GM18870 (cell line): ENCODE results near the gene HOXC13.

Experiments
- ATAC-seq: cut with Tn5 transposase; IDR thresholded peaks from one replicate; pipeline ENCODE4 v1.9.1; 2021; ENCODE audit warnings: moderate library complexity; ENCODE audit not compliant: unreplicated experiment

Gene HOXC13

GRCh38 chr12:53969588-53970259 is 31.1 kb downstream of the HOXC13 start:
- ATAC-seq: no peak

GRCh38 chr12:53970451-53970850 is 31.8 kb downstream of the HOXC13 start:
- ATAC-seq: no peak

GRCh38 chr12:53971129-53971528 is 32.5 kb downstream of the HOXC13 start:
- ATAC-seq: no peak

- no peak for ATAC-seq
Measured at GRCh38 chr12:53971686-53972085, 33.1 kb downstream of the HOXC13 start.

GRCh38 chr12:53972152-53972702 is 33.6 kb downstream of the HOXC13 start:
- ATAC-seq: no peak

- no peak for ATAC-seq
Measured at GRCh38 chr12:53972722-53973235, 34.1 kb downstream of the HOXC13 start, which contains the start of gene HOXC11. TSS of gene HOXC11 (plus strand) at chr12:53973126. CDS start at chr12:53973242, 116 bp downstream.

- no peak for ATAC-seq
Measured at GRCh38 chr12:53973236-53974042, 34.8 kb downstream of the HOXC13 start.

GRCh38 chr12:53974084-53975063 is 35.7 kb downstream of the HOXC13 start, which contains the start of gene HOTAIR:
TSS of gene HOTAIR (minus strand) at chr12:53974954.
- no peak for ATAC-seq

GRCh38 chr12:53975064-53975471 is 36.4 kb downstream of the HOXC13 start:
- no peak for ATAC-seq

GRCh38 chr12:53975479-53976152 is 37.0 kb downstream of the HOXC13 start:
- ATAC-seq: no peak

- no peak for ATAC-seq
Measured at GRCh38 chr12:53976172-53976822, 37.7 kb downstream of the HOXC13 start.

GRCh38 chr12:53976823-53977595 is 38.4 kb downstream of the HOXC13 start:
- no peak for ATAC-seq

- no peak for ATAC-seq
Measured at GRCh38 chr12:53977596-53978445, 39.2 kb downstream of the HOXC13 start.

GRCh38 chr12:53978477-53979356 is 40.1 kb downstream of the HOXC13 start:
- ATAC-seq: no peak

- no peak for ATAC-seq
Measured at GRCh38 chr12:53980104-53980801, 41.6 kb downstream of the HOXC13 start.
